ENCODE results near the gene DSG2.

GRCh38 chr18:31592506-31593157, 94.7 kb downstream of the DSG2 start:
- TF ChIP-seq CTCF (IDR thresholded peaks at IDR 0.05) (no peak), EZH2phosphoT487 (IDR thresholded peaks at IDR 0.05) (no peak), EZH2 (IDR thresholded peaks at IDR 0.05) (no peak)
